ENCODE measurements around the gene OR51B4. TPM values are rescaled to one million over a fixed set of nuclear protein-coding genes. Genes with fewer than 3 reads are reported as not detected.
"Not testable (repeated sequence)": the region's sequence is repeated elsewhere in the genome, so short reads cannot be mapped to it uniquely, and the experiment has no call there.

OR51B4 gene
- total RNA-seq, 4 donors from 2014 or later = not detected

DNA sequence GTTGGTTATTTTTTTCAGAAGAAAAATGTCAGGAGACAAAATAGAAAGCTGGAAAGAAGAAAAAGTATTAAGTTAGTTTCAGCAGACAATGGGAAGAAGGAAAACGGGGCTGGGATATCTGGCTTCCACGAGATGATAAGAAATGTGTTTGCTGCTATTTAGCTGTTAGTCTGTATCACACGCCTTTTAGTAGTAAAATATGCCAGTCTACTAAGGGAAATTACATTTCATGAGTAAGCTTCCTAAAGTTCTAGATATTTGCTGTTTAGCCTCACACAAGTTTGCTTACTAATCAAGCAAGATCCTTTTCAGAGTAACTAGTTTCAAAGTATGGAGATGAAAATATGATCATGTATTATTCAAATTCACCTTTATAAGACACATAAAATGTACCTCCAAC lies 1.5 kb downstream of the OR51B4 start:
- H3K4me3 ChIP-seq = no peak overlapping the region
- H3K4me1 ChIP-seq = no peaks in the 10 kb centered on the region
- DNase-seq = no peak
- no peak overlapping the region for H3K27ac ChIP-seq
- in situ Hi-C loops (cut with MboI; ENCODE audit: low pct_ligation_motif_present in 1 of 4, low pct_unique_long_range_greater_than_20kb in 1 of 4, low sequenced_read_pairs in 3 of 4) (no loop called here), intact Hi-C loops (cut with DNase I; ENCODE audit: low total_unique reads) (no loop called here)
- H3K36me3 ChIP-seq = no peaks in the 10 kb centered on the region
- 61 to 71% methylated on average over 3 of the region's 3 CpGs for WGBS, 2 donors (ENCODE audit: low coverage in 1 of 2)
- no peaks in the 10 kb centered on the region for H3K9me3 ChIP-seq
- no peaks in the 10 kb centered on the region for H3K27me3 ChIP-seq
- TF ChIP-seq POLR2AphosphoS5 (IDR thresholded peaks at IDR 0.05) (no peak), EP300 (IDR thresholded peaks at IDR 0.05; ENCODE audit: low read depth) (no peak), CTCF (IDR thresholded peaks at IDR 0.05) (no peak), POLR2A (IDR thresholded peaks at IDR 0.05) (no peak)

GRCh38 chr11:5298451-5298850 lies 3.3 kb downstream of the OR51B4 start:
- intact Hi-C loops (cut with DNase I; ENCODE audit: low total_unique reads) = no loop called here

DNA sequence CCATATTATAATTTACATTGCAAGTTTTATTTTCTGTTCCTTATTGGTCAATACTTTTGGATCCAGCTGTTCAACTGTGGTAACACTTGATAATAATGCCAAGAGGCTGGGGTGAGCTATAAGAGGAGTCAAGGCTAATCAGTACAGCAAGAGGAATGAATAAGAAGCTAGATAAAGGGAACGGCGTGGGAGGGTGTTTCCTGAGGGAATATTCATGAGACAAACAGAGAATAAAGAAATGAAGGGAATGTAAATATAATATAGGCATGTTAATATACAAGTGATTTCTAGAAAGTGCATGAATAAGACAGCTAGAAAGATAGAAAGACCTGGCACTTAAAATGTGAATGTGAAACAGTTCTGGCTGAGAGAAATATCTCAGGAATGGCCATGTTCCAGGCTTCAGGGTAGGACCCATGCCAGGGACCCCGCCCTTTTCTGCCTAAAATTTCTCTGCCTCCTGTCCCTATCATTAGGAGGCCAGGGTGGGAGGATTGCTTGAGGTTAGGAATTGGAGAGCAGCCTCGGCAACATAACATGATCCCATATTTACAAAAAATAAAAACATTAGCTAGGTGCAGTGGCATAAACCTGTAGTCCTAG lies 3.9 kb downstream of the OR51B4 start:
- 49 to 50% methylated on average over 4 of the region's 4 CpGs for WGBS, 2 donors (ENCODE audit: low coverage in 1 of 2)
- no peak for TF ChIP-seq CTCF (IDR thresholded peaks at IDR 0.05)
- no peak for TF ChIP-seq POLR2AphosphoS5 (IDR thresholded peaks at IDR 0.05)
- TF ChIP-seq POLR2A (IDR thresholded peaks at IDR 0.05) = no peak
- no peak for TF ChIP-seq EP300 (IDR thresholded peaks at IDR 0.05; ENCODE audit: low read depth)
- Histone ChIP-seq H3K36me3 (no peaks in the 10 kb centered on the region), H3K9me3 (no peaks in the 10 kb centered on the region), H3K27me3 (no peaks in the 10 kb centered on the region), H3K27ac (no peak overlapping the region), H3K4me3 (no peak overlapping the region), H3K4me1 (no peaks in the 10 kb centered on the region)
- intact Hi-C loops (cut with DNase I; ENCODE audit: low total_unique reads) = no loop called here
- in situ Hi-C loops (cut with MboI; ENCODE audit: low pct_ligation_motif_present in 1 of 4, low pct_unique_long_range_greater_than_20kb in 1 of 4, low sequenced_read_pairs in 3 of 4) = no loop called here
- no peak for DNase-seq

More at GRCh38 chr11:5298451-5298850, 3.3 kb downstream of the OR51B4 start:
- Histone ChIP-seq H3K4me3 (no peak overlapping the region), H3K27me3 (no peaks in the 10 kb centered on the region), H3K27ac (no peak overlapping the region), H3K4me1 (no peaks in the 10 kb centered on the region), H3K9me3 (no peaks in the 10 kb centered on the region), H3K36me3 (no peaks in the 10 kb centered on the region)
- no peak for DNase-seq
- 26 to 100% methylated on average over 1 of the region's 1 CpG for WGBS, 2 donors (ENCODE audit: low coverage in 1 of 2)
- in situ Hi-C loops (cut with MboI; ENCODE audit: low pct_ligation_motif_present in 1 of 4, low pct_unique_long_range_greater_than_20kb in 1 of 4, low sequenced_read_pairs in 3 of 4) = no loop called here
- TF ChIP-seq POLR2AphosphoS5 (IDR thresholded peaks at IDR 0.05) (no peak), CTCF (IDR thresholded peaks at IDR 0.05) (no peak), EP300 (IDR thresholded peaks at IDR 0.05; ENCODE audit: low read depth) (no peak), POLR2A (IDR thresholded peaks at IDR 0.05) (no peak)

DNA sequence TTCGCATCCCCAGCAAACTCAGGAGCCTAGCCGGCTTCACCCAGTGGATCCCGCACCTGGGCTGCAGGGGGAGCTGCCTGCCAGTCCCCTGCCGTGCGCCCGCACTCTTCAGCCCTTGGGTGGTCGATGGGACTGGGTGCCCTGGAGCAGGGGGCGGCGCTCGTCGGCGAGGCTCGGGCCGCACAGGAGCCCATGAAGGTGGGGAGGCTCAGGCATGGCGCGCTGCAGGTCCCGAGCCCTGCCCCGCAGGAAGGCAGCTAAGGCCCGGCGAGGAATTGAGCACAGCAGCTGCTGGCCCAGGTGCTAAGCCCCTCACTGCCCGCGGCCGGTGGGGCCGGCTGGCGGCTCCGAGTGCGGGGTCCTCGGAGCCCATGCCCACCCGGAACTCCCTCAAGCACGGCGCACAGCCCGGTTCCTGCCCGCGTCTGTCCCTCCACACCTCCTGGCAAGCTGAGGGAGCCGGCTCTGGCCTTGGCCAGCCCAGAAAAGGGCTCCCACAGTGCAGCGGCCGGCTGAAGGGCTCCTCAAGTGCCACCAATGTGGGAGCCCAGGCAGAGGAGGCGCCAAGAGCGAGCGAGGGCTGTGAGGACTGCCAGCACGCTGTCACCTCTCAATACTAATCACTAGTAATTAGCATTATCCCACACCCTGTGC lies 7.3 kb downstream of the OR51B4 start:
- intact Hi-C loops (cut with DNase I; ENCODE audit: low total_unique reads); H3K4me1 ChIP-seq; H3K27me3 ChIP-seq; H3K36me3 ChIP-seq; in situ Hi-C loops (cut with MboI; ENCODE audit: low pct_ligation_motif_present in 1 of 4, low pct_unique_long_range_greater_than_20kb in 1 of 4, low sequenced_read_pairs in 3 of 4); DNase-seq; H3K9me3 ChIP-seq; H3K27ac ChIP-seq; H3K4me3 ChIP-seq: not testable (repeated sequence)
- 98% methylated on average over 27 of the region's 41 CpGs; no CpG with 5 or more reads in 1 of the 2 donors for WGBS, 2 donors (ENCODE audit: low coverage in 1 of 2)

Measured in transverse colon (tissue), 4 donors.